Measurements from ENCODE around the gene ORMDL2. TPM values are rescaled to one million over a fixed set of nuclear protein-coding genes. Genes with fewer than 3 reads are reported as not detected.

ORMDL2 gene
- total RNA-seq, 1 donor: 10.1 TPM

GRCh38 chr12:55845785-55846496 is 28.1 kb downstream of the ORMDL2 start:
- H3K36me3 ChIP-seq (ENCODE audit: insufficient read depth, low read length): no peaks in the 10 kb centered on the region
- H3K4me2 ChIP-seq (ENCODE audit: insufficient read depth, low read length): no peak overlapping the region
- DNase-seq (ENCODE audit: insufficient read length, low spot score, missing footprints): no peak
- H3K27me3 ChIP-seq (ENCODE audit: insufficient read depth, low read length): no peaks in the 10 kb centered on the region
- no peaks in the 10 kb centered on the region for H4K20me1 ChIP-seq (ENCODE audit: insufficient read depth, low read length)
- peaks cover 68% of the 10 kb centered on the region for H3K4me1 ChIP-seq (ENCODE audit: insufficient read depth, low read length)
- H2AFZ ChIP-seq (ENCODE audit: low read length): peak overlapping the region; percentile 54
- H3K27ac ChIP-seq (ENCODE audit: low read depth, low read length): peak overlapping the region; percentile 99
- no peaks in the 10 kb centered on the region for H3K9me3 ChIP-seq (ENCODE audit: low read depth, low read length)
- H3K4me3 ChIP-seq (ENCODE audit: insufficient read depth, low read length): no peak overlapping the region
- TF ChIP-seq CTCF (IDR thresholded peaks at IDR 0.05; ENCODE audit: extremely low read depth, low read depth, low read length): no peak
- peaks cover 6% of the 10 kb centered on the region for H3K79me2 ChIP-seq (ENCODE audit: insufficient read depth, low read length)

- Histone ChIP-seq H2AFZ (ENCODE audit: low read length) (peak overlapping the region; percentile 11), H3K4me3 (ENCODE audit: insufficient read depth, low read length) (no peak overlapping the region), H3K27me3 (ENCODE audit: insufficient read depth, low read length) (no peaks in the 10 kb centered on the region), H3K4me2 (ENCODE audit: insufficient read depth, low read length) (peak overlapping the region; percentile 66), H3K79me2 (ENCODE audit: insufficient read depth, low read length) (peaks cover 4% of the 10 kb centered on the region), H3K36me3 (ENCODE audit: insufficient read depth, low read length) (no peaks in the 10 kb centered on the region), H3K4me1 (ENCODE audit: insufficient read depth, low read length) (peaks cover 64% of the 10 kb centered on the region), H3K27ac (ENCODE audit: low read depth, low read length) (peak overlapping the region; percentile 99), H3K9me3 (ENCODE audit: low read depth, low read length) (no peaks in the 10 kb centered on the region), H4K20me1 (ENCODE audit: insufficient read depth, low read length) (no peaks in the 10 kb centered on the region)
- DNase-seq (ENCODE audit: insufficient read length, low spot score, missing footprints): no peak
- TF ChIP-seq CTCF (IDR thresholded peaks at IDR 0.05; ENCODE audit: extremely low read depth, low read depth, low read length): no peak
Observed at GRCh38 chr12:55847033-55847432, 29.2 kb downstream of the ORMDL2 start.

GRCh38 chr12:55847603-55848291 is 29.9 kb downstream of the ORMDL2 start:
- DNase-seq (ENCODE audit: insufficient read length, low spot score, missing footprints): peak; percentile 90
- Histone ChIP-seq H2AFZ (ENCODE audit: low read length) (peak overlapping the region; percentile 11), H3K9me3 (ENCODE audit: low read depth, low read length) (no peaks in the 10 kb centered on the region), H3K4me2 (ENCODE audit: insufficient read depth, low read length) (peak overlapping the region; percentile 70), H3K4me3 (ENCODE audit: insufficient read depth, low read length) (peak overlapping the region; percentile 34), H3K27ac (ENCODE audit: low read depth, low read length) (peak overlapping the region; percentile 99), H3K27me3 (ENCODE audit: insufficient read depth, low read length) (no peaks in the 10 kb centered on the region), H3K79me2 (ENCODE audit: insufficient read depth, low read length) (no peaks in the 10 kb centered on the region), H3K4me1 (ENCODE audit: insufficient read depth, low read length) (peaks cover 57% of the 10 kb centered on the region), H4K20me1 (ENCODE audit: insufficient read depth, low read length) (no peaks in the 10 kb centered on the region), H3K36me3 (ENCODE audit: insufficient read depth, low read length) (no peaks in the 10 kb centered on the region)
- no peak for TF ChIP-seq CTCF (IDR thresholded peaks at IDR 0.05; ENCODE audit: extremely low read depth, low read depth, low read length)
